Activated gamma-delta T cell treated with anti-CD3 and anti-CD28 coated beads, Interleukin-2, amount 50 U/mL, for 16 hours (primary cell): ENCODE measurements around the gene SLC27A3.
"Not testable (repeated sequence)": the region's sequence is repeated elsewhere in the genome, so short reads cannot be mapped to it uniquely, and the experiment has no call there.

ENCODE experiments used
- DNase-seq: peaks from one replicate; pipeline ENCODE4 v3.0.0-alpha.2; 2020; ENCODE audit warnings: low read depth

The SLC27A3 gene

DNA sequence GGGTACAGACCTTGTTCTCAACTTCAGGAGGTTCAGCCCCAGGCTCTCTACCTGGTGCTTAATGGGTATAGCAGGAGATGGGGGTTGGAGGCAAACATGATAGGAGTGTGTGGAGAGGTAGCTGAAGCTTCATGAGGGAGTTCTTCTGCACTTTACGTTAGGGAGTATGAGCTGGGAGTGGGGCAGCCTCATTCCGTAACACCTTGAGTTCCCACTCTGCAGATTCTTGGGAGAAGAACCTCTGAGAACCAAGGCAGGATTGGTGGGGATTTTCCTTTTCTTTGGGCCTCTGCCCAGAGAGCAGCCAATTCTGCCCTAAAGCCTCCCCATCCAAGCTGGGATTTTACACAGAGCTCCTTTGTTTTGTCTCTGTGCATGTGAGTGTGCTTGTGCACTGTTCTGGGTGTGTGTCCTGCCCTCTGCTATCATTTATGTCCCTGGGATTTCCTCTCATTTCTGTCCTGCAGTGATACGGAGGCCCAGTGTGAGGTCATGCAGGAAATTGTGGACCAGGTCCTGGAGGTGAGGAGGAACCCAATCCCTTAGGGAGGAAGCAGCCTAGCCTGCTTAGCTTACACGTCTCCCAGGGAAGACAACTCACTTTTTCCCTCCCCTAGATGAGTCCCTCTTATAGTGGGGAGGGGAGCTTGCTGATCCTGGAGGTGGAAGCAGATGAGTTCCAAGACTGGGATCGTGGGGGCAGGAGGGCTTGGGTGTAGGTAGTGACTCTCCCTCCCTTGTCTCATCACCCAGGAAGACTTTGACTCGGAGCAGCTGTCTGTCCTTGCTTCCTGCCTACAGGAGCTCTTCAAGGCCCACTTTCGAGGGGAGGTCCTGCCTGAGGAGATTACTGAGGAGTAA is 11.6 kb upstream of the SLC27A3 start:
- no peak for DNase-seq

DNA sequence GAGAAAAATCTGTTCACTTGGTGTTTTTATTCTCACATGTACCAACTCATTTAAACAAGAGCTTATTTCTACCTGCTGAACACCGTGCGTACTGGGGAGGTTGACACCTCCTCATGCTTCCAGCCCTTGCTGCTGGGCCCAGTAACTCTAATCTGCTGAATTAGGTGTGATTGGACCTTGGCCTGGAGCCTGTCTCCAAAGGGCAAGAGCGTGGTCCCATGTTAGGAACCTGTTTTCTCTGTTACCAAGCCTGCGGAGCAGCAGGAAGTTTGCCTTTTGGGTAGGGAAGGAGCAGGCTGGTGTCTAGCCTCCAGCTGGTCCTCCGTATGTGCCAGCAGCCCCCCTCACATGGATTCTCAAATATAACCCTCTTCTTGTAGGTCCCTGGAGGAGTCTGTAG is 10.9 kb upstream of the SLC27A3 start:
- no peak for DNase-seq

DNA sequence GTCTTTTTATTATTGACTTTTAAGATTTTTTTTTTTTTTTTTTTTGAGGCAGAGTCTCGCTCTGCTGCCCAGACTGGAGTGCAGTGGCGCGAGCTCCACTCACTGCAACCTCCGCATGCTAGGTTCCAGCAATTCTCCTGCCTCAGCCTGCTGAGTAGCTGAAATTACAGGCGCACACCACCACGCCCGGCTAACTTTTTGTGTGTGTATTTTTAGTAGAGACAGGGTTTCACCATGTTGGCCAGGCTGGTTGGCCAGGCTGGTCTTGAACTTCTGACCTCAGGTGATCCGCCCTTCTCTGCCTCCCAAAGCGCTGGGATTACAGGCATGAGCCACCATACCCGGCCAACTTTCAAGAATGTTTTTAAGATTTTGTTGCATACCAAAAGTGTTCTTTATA is 8.5 kb upstream of the SLC27A3 start:
- not testable (repeated sequence) for DNase-seq

DNA sequence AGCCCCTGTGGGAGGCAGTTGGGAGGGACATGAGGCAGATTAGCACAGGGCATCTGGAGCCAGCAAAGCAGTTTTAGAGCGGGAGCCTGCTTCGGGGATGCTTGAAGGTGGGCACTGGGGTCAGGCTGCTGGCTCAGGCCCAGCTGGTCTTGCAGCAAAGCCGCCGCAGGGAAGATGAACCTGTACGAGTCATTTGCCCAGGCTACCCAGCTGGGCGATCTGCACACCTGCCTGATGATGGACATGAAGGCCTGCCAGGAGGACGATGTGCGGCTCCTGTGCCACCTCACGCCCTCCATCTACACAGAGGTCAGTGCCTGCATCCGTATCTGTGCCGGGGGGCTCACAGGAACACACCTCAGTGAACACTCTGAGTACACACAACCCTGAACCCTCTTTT is 7.7 kb upstream of the SLC27A3 start:
- DNase-seq, result no peak

DNA sequence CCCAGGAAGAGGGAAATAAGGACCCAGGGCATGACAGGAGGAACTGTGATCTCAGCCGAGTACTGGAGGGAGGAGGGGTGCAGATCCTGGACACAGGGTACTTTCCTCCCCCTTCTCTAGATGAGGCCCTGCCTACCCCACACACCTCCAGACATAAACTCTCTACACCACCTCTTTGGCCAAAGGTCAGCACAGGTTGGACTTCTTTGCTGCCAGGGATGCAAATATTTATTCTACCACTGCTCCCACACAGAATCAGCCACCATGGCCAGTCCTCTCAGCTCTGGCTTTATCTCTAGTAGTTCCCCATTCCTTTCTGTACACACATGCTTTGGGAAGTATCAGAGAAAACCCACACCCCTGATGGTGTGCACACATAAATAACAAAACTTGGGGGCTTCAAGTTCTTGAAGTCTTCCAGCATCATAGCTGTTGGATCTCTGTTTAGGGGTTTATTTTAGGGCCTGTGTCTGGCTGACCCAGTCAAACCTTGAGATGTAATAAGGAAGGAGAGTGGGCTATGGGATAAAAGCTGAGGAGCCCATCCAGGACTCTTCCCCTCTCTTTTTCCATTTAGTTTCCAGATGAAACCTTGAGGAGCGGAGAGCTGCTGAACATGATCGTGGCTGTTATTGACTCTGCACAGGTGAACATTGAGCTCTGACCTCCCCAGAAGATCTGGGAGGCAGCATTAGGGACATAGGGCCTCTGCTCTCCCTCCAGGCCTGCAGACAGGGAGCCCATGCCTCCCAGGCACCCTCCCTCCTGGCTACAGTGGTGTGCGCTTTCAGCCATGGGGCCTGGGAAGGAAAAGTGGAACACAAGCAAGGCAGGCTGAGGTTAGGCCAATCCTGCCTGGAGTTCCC is 6.7 kb upstream of the SLC27A3 start:
- no peak for DNase-seq

DNA sequence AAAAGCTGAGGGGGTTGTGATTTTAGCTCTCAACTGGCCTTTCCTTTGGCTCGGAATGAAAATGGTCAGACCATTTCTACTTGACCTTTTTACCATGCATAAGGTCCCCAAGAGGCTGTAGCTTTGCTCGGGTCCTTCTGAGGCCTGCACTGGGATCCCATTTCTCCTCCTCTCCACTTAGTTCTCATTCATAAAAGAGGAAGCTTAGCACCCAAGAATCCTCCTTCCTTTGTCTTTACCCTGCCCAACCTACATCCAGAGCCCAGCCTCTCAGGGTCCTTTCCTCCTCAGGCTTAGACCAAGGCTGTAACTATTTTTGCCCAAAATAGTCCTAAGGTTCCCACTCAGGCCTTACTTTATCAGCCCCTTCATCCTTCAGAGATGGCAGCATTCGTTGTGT is 6.0 kb upstream of the SLC27A3 start:
- no peak for DNase-seq

DNA sequence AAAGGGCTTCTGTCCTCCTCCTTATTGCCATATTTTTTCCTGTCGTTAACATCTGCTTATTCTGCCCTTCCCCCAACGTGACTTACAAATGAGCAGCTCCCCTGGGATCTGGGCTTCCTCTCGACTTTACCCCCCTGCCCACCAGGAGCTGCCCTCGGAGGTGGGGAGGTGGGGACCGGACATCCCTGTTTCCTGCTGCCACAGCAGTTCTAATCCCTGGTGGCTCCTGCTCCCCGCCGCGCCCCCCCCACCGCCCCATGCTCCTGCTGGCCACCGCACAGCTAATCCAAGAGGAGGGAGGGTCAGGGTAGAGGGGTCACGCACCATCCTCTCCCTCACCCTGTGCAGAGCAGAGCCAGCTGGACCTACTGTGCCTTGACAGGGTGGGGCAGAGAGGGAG is 4.4 kb upstream of the SLC27A3 start:
- no peak for DNase-seq

DNA sequence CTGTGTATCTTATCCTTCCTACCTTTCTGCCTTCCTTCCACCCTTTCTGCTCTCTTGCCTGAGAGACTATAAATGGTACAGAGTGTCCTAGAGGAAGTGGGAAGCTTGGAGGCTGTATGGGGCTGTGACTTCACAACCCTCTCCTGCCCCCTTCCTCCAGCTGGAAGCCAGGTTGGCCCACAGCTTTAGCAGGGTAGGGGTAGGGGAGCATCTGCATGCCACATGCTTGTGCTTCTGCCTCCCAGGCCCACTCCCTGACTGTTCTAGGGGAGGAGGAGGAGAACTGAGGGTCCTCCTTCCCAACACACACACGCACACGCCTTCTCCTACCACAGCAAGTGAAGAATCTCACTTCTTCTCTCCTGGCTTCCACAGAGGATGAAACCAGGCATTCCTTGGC is 3.9 kb upstream of the SLC27A3 start:
- DNase-seq, result no peak

DNA sequence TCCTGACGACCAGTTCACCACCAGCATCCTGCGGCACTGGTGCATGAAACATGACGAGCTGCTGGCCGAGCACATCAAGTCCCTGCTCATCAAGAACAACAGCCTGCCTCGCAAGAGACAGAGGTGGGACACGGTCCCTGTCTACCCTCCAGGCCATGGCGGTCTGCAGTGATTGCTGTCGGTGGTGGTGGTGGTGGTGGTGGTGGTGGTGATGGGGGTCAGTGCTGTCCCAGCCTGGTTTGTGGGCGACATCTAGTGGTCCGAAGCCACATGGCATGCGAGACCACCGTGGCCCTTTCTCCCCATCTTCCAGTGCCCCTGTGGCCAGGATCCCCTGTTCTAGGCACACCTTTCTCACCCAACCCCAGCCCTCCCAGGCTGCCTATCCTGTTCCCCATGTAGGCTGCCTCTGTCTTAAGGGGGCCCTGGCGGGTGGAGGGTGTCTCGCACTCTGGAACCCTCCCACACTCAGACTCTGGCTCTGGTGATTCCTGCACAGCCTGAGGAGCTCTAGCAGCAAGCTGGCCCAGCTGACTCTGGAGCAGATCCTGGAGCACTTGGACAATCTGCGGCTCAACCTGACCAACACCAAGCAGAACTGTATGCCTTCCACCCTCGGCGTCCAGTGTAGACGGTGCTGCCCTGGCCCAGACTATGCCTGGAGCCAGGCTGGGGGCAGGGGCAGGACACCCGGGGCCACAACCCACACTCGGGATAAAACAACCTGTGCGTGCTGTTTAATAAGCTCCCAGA is 3.2 kb upstream of the SLC27A3 start:
- DNase-seq, result no peak

DNA sequence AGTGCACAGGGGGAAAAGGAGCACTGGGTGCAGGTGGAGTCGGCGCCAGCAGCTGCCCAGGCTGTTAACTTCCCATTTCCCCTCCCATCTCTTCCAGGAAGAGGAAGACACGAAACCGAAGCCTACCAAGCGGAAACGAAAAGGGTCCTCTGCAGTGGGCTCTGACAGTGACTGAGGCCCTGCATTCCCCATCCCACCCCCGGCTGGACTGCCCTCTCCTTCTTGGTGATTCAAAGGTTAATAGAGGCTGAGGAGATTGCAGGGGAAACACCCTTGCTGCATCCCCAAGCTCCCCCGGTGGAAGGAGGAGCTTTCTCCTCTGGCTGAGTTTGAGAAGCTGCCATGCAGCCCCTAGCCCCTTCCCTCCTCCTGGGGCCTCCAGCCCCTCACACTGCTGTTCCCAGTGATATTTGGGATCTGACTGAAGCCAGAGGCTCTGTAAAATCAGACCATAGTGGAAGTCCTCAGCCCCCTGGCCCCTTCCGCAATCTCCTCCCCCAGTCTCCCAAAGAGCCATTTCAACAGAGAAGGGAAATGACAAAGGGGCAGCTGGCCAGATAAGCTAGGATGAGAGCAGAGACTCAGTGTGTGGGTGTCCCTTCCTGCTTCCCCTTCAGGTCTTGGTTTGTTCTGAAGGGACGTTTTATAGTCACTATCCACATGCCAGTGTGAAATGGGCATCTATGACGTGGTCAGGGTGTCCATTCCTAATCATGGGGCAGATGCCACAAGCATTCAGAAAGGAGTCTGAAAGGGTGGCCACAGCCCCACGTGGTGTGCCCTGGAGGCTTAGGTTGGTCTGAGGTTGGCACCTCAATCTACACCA is 1.9 kb upstream of the SLC27A3 start:
- no peak for DNase-seq

DNA sequence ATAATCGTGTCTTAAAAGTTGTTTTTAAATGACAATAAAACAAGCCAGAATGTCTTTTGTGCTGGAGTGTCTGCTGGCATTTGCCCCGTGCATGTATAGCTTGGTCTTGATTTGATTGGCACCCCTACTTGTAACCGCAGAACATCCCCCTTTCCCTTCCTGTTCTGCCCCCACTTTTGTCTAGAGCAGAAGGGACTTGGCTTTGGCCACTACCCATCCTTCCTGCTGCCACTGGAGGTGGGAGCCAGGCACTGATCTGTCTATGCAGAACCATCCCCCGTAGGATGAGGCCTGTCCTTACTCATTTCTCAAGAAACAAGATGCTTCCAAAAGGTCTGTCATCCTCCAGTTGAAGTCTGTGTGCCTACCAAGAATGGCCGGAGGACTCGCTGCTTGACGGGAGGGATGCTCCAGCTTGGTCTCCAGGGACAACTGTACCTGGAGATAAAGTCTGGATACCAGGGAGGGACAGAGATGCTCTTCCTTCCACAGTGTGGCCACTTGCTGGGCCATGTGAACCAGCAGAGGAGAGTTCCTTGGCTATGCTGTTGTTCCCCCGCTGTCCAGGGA is 1.1 kb upstream of the SLC27A3 start:
- DNase-seq, result no peak

DNA sequence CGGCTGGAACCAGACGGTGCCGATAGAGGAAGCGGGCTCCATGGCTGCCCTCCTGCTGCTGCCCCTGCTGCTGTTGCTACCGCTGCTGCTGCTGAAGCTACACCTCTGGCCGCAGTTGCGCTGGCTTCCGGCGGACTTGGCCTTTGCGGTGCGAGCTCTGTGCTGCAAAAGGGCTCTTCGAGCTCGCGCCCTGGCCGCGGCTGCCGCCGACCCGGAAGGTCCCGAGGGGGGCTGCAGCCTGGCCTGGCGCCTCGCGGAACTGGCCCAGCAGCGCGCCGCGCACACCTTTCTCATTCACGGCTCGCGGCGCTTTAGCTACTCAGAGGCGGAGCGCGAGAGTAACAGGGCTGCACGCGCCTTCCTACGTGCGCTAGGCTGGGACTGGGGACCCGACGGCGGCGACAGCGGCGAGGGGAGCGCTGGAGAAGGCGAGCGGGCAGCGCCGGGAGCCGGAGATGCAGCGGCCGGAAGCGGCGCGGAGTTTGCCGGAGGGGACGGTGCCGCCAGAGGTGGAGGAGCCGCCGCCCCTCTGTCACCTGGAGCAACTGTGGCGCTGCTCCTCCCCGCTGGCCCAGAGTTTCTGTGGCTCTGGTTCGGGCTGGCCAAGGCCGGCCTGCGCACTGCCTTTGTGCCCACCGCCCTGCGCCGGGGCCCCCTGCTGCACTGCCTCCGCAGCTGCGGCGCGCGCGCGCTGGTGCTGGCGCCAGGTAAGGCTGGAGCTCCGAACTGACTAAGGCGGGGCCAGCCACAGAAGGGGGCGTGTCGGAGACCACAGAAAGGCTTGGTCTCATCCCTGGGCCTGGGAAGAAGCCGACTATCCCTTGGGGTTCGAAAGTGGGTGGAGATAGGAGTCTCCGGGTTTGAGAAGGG is 486 bp downstream of the SLC27A3 start:
- peak; percentile 38 for DNase-seq

DNA sequence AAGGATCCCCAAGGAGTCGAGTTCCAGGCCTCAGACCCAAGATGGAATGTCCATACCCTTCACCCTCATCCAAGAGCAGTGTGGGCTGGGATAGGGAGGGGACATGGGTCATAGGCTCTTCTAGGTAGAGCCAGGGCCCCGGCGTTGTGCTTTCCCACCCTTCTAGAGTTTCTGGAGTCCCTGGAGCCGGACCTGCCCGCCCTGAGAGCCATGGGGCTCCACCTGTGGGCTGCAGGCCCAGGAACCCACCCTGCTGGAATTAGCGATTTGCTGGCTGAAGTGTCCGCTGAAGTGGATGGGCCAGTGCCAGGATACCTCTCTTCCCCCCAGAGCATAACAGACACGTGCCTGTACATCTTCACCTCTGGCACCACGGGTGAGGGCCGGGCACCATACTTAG is 1.1 kb downstream of the SLC27A3 start:
- no peak for DNase-seq

DNA sequence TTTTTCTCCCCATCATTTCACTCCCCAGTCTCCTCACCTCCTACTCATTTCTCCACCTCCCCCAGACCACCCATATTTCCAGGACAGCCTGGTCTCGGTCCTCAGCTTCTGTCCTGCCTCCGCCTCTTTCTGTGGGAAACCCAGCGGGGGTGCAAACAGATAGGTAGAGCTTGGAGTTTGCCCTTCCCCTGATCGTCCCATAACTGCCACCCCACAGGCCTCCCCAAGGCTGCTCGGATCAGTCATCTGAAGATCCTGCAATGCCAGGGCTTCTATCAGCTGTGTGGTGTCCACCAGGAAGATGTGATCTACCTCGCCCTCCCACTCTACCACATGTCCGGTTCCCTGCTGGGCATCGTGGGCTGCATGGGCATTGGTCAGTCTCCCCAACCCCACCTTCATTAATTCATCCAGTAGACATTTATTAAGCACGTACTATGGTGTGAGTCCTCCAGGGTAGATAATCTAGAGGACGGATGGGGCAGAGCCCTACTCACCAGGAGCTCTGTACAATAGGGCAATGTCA is 1.7 kb downstream of the SLC27A3 start:
- no peak for DNase-seq

DNA sequence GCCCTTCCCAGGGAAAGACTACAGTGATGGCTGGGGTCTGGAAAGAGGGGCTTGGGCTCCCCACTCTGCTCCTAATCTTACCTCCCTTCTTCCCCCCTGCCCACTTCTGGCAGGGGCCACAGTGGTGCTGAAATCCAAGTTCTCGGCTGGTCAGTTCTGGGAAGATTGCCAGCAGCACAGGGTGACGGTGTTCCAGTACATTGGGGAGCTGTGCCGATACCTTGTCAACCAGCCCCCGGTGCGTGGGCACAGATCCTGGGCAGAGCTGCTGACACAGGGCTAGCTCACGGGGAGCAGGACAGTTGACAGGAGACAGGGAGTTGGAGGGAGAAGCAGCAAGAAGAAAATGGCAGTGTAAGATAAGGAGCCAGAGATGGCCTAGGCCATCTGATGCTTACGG is 2.4 kb downstream of the SLC27A3 start:
- no peak for DNase-seq

DNA sequence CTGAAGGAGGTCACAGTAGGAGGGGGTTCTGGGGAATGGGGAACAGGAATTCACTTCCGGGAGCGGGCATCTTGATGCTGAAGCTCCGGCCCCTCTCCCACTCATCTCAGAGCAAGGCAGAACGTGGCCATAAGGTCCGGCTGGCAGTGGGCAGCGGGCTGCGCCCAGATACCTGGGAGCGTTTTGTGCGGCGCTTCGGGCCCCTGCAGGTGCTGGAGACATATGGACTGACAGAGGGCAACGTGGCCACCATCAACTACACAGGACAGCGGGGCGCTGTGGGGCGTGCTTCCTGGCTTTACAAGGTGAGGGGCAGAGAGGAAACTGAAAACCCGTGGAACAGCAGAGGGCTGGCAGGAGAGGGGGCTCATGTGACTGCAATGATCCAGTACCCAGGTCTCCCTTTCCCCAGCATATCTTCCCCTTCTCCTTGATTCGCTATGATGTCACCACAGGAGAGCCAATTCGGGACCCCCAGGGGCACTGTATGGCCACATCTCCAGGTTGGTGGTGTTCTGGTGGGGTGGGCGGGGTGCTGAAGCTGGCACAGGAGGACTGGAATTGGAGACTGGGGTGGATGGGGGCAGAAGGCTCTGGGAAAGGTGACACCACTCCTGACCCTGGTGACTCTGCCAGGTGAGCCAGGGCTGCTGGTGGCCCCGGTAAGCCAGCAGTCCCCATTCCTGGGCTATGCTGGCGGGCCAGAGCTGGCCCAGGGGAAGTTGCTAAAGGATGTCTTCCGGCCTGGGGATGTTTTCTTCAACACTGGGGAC is 3.0 kb downstream of the SLC27A3 start:
- DNase-seq, result no peak

DNA sequence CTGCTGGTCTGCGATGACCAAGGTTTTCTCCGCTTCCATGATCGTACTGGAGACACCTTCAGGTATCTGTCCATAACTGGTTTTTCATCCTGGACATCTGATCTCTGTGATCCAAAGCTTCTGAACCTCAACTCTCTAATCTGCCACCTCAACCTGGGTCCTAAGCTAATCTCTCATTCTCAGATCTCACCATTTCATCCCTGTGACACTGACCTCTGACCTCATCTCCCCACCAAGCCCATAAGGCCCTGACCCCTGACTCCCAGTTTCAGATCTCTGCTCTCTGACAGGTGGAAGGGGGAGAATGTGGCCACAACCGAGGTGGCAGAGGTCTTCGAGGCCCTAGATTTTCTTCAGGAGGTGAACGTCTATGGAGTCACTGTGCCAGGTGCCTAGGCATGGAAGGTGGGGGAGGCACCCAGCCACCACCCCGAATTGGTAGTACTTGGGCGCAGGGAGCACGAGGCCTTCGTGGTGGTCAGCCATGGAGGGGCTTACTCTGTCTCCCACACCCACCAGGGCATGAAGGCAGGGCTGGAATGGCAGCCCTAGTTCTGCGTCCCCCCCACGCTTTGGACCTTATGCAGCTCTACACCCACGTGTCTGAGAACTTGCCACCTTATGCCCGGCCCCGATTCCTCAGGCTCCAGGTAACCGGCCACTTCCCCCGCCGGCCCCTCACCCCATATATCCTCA is 3.8 kb downstream of the SLC27A3 start:
- DNase-seq, result no peak

DNA sequence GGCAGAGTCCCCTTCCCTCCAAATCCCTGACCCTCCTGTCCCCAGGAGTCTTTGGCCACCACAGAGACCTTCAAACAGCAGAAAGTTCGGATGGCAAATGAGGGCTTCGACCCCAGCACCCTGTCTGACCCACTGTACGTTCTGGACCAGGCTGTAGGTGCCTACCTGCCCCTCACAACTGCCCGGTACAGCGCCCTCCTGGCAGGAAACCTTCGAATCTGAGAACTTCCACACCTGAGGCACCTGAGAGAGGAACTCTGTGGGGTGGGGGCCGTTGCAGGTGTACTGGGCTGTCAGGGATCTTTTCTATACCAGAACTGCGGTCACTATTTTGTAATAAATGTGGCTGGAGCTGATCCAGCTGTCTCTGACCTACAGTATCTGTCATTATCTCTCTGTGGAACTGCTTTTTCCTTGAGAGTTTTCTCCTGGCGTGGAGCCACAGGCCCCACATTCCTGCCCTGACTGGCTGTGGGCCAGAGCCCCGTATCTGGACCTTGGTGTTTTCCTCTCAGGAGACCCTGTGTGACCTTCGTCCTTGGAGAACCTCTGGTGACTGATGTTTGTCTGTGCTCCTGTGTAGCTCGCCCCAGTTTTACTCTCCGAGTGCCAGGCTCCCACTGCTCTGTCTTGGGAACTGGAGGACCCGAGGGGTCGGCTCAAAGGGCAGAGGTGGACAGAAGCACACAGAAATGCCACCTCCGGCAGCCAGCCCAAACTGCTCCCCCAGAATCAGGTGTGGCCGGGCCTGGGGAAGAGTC is 4.8 kb downstream of the SLC27A3 start:
- no peak for DNase-seq
